ENCODE results near the gene PRDM16.

DNA sequence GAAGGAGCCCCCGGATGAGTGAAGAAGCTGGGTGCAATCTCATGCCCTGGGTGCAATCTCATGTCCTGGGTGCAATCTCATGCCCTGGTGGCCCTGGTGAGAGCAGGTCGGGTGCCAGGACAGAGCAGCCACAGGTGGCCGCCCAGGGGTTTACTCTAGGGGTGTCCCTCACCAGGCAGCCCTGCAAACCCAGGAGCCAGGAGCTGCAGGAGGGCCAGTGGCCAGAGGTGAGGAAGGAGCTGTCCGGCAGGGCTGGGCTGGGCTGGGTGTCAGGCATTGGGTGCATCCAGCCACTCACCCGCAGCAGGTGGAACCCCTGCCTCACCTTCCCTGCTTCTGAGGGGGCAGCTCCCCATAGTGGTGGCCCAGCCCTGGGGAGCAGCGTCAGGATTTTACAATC is 79.2 kb downstream of the PRDM16 start:
- TF ChIP-seq, protein P1, sequence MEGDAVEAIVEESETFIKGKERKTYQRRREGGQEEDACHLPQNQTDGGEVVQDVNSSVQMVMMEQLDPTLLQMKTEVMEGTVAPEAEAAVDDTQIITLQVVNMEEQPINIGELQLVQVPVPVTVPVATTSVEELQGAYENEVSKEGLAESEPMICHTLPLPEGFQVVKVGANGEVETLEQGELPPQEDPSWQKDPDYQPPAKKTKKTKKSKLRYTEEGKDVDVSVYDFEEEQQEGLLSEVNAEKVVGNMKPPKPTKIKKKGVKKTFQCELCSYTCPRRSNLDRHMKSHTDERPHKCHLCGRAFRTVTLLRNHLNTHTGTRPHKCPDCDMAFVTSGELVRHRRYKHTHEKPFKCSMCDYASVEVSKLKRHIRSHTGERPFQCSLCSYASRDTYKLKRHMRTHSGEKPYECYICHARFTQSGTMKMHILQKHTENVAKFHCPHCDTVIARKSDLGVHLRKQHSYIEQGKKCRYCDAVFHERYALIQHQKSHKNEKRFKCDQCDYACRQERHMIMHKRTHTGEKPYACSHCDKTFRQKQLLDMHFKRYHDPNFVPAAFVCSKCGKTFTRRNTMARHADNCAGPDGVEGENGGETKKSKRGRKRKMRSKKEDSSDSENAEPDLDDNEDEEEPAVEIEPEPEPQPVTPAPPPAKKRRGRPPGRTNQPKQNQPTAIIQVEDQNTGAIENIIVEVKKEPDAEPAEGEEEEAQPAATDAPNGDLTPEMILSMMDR (IDR thresholded peaks at IDR 0.05; ENCODE audit: borderline replicate concordance, extremely low read depth, low read length, poor library complexity, severe bottlenecking), result no peak
- no peak for TF ChIP-seq EZH2 (IDR thresholded peaks at IDR 0.05; ENCODE audit: borderline replicate concordance, low read depth, low read length, severe bottlenecking)
